HEK293 (cell line): Measurements from ENCODE around the gene DMD.

Experiments used
- CTCF ChIA-PET: fragments of 350-600 bp; formaldehyde crosslinking; extraction: SDS; loops from one replicate; lab custom pipeline; 2021; ENCODE audit warnings: antibody characterized with exemption; lab: Yijun Ruan, JAX
- POLR2A ChIA-PET: fragments of 300-600 bp; formaldehyde crosslinking; extraction: SDS; loops from one replicate; lab custom pipeline; 2020; ENCODE audit warnings: antibody characterized with exemption, inconsistent platforms; lab: Yijun Ruan, JAX
- H3K27ac ChIP-seq: fragments of 200-500 bp; sonication (Bioruptor generic); 2 replicates; pipeline ENCODE4 v1.5.1; 2014; ENCODE audit warnings: low read depth, low read length, control low read depth, inconsistent platforms; ENCODE audit errors: extremely low read depth
- H3K36me3 ChIP-seq, 2 experiments: fragments of 200-500 bp in 1 of 2; sonication (Bioruptor generic) in 1 of 2; 1 replicate in 1 of 2; 2 replicates in 1 of 2; pipeline ENCODE4 v1.5.1; 2014 to 2017; ENCODE audit warnings: inconsistent platforms in 2 of 2, low read length in 2 of 2; ENCODE audit not compliant: control insufficient read depth in 2 of 2, insufficient read depth in 1 of 2
- H3K4me1 ChIP-seq: fragments of 200-500 bp; sonication (Bioruptor generic); 2 replicates; pipeline ENCODE4 v1.5.1; 2014; ENCODE audit warnings: mild to moderate bottlenecking, low read length, inconsistent platforms; ENCODE audit not compliant: control insufficient read depth, insufficient read depth
- H3K4me3 ChIP-seq: 2 replicates; pipeline ENCODE4 v1.5.1; 2011; ENCODE audit warnings: low read depth, mild to moderate bottlenecking, control low read depth, low read length, moderate library complexity
- H3K9me3 ChIP-seq: fragments of 200-500 bp; sonication (Bioruptor generic); 2 replicates; pipeline ENCODE4 v1.5.1; 2014; ENCODE audit warnings: low read depth, low read length, inconsistent platforms; ENCODE audit not compliant: control insufficient read depth, insufficient read depth
- GLI2 ChIP-seq: fragments of 450-650 bp; formaldehyde crosslinking; IDR thresholded peaks from 2 replicates; pipeline ENCODE4; 2017; ENCODE audit warnings: missing biosample characterization, missing genetic modification characterization, low read depth, borderline replicate concordance
- KLF8 ChIP-seq: fragments of 450-650 bp; formaldehyde crosslinking; IDR thresholded peaks from 2 replicates; pipeline ENCODE4 v1.5.1; 2016; ENCODE audit warnings: missing biosample characterization, missing genetic modification characterization
- OSR2 ChIP-seq: fragments of 450-650 bp; formaldehyde crosslinking; IDR thresholded peaks from 2 replicates; pipeline ENCODE4 v1.5.1; 2016; ENCODE audit warnings: missing biosample characterization, missing genetic modification characterization
- OVOL3 ChIP-seq: fragments of 450-650 bp; formaldehyde crosslinking; IDR thresholded peaks from 2 replicates; pipeline ENCODE4 v1.5.1; 2016; ENCODE audit warnings: missing biosample characterization, missing genetic modification characterization
- REST ChIP-seq: fragments of 450-650 bp; formaldehyde crosslinking; IDR thresholded peaks from 2 replicates; pipeline ENCODE4 v1.5.1; 2016; ENCODE audit warnings: missing biosample characterization, missing genetic modification characterization
- SCRT2 ChIP-seq: fragments of 450-650 bp; formaldehyde crosslinking; IDR thresholded peaks from 2 replicates; pipeline ENCODE4 v1.5.1; 2016; ENCODE audit warnings: missing biosample characterization, missing genetic modification characterization
- WT1 ChIP-seq: fragments of 450-650 bp; formaldehyde crosslinking; IDR thresholded peaks from 2 replicates; pipeline ENCODE4 v1.5.1; 2016; ENCODE audit warnings: missing biosample characterization, missing genetic modification characterization
- YY2 ChIP-seq: fragments of 450-650 bp; formaldehyde crosslinking; IDR thresholded peaks from 2 replicates; pipeline ENCODE4 v1.5.1; 2016; ENCODE audit warnings: missing biosample characterization, missing genetic modification characterization
- ZBTB26 ChIP-seq: fragments of 450-650 bp; formaldehyde crosslinking; optimal IDR thresholded peaks from 2 replicates; pipeline ENCODE3; 2016; ENCODE audit warnings: missing biosample characterization, mild to moderate bottlenecking, missing genetic modification characterization
- ZBTB48 ChIP-seq: fragments of 450-650 bp; formaldehyde crosslinking; IDR thresholded peaks from 2 replicates; pipeline ENCODE4 v1.5.1; 2016; ENCODE audit warnings: missing biosample characterization, missing genetic modification characterization
- ZNF138 ChIP-seq: fragments of 450-650 bp; formaldehyde crosslinking; IDR thresholded peaks from 2 replicates; pipeline ENCODE4 v1.5.1; 2016; ENCODE audit warnings: missing biosample characterization, missing genetic modification characterization, borderline replicate concordance
- ZNF221 ChIP-seq: fragments of 450-650 bp; formaldehyde crosslinking; IDR thresholded peaks from 2 replicates; pipeline ENCODE4 v1.5.1; 2017; ENCODE audit warnings: missing biosample characterization, missing genetic modification characterization, borderline replicate concordance
- ZNF280D ChIP-seq: fragments of 450-650 bp; formaldehyde crosslinking; IDR thresholded peaks from 2 replicates; pipeline ENCODE4 v1.5.1; 2016; ENCODE audit warnings: missing biosample characterization, missing genetic modification characterization
- ZNF350 ChIP-seq: fragments of 450-650 bp; formaldehyde crosslinking; IDR thresholded peaks from 2 replicates; pipeline ENCODE4 v1.5.0; 2017; ENCODE audit warnings: missing biosample characterization, mild to moderate bottlenecking, missing genetic modification characterization
- ZNF391 ChIP-seq: fragments of 450-650 bp; formaldehyde crosslinking; IDR thresholded peaks from 2 replicates; pipeline ENCODE4 v1.5.1; 2016; ENCODE audit warnings: low read depth, missing biosample characterization, missing genetic modification characterization, borderline replicate concordance
- ZNF433 ChIP-seq: fragments of 450-650 bp; formaldehyde crosslinking; IDR thresholded peaks from 2 replicates; pipeline ENCODE4 v1.5.1; 2016; ENCODE audit warnings: missing biosample characterization, missing genetic modification characterization, low read depth
- ZNF561 ChIP-seq: fragments of 450-650 bp; IDR thresholded peaks from 2 replicates; pipeline ENCODE4 v1.5.1; 2018; ENCODE audit warnings: missing biosample characterization, missing genetic modification characterization, borderline replicate concordance
- ZNF585B ChIP-seq: fragments of 450-650 bp; formaldehyde crosslinking; IDR thresholded peaks from 2 replicates; pipeline ENCODE4 v1.5.1; 2016; ENCODE audit warnings: missing biosample characterization, missing genetic modification characterization
- ZNF670 ChIP-seq: fragments of 450-650 bp; formaldehyde crosslinking; IDR thresholded peaks from 2 replicates; pipeline ENCODE4 v1.5.1; 2016; ENCODE audit warnings: missing biosample characterization, missing genetic modification characterization, low read depth
- ZNF677 ChIP-seq: fragments of 450-650 bp; IDR thresholded peaks from 2 replicates; pipeline ENCODE4 v1.5.0; 2018; ENCODE audit warnings: missing biosample characterization, mild to moderate bottlenecking, missing genetic modification characterization, moderate library complexity

DMD gene

GRCh38 chrX:32141841-32142240 lies 1069.5 kb downstream of the DMD start:
- H3K27ac ChIP-seq: no peak overlapping the region
- H3K4me3 ChIP-seq: no peak overlapping the region
- no peaks in the 10 kb centered on the region for H3K4me1 ChIP-seq
- H3K9me3 ChIP-seq: no peaks in the 10 kb centered on the region
- ChIA-PET POLR2A (no interaction called here), CTCF (no interaction called here)
- no peak for TF ChIP-seq KLF8 (tag by site-specific recombination)
- TF ChIP-seq, all 188 proteins: peak for 0
- H3K36me3 ChIP-seq: no peaks in the 10 kb centered on the region

GRCh38 chrX:32139476-32139875 lies 1071.9 kb downstream of the DMD start:
- H3K4me3 ChIP-seq: no peak overlapping the region
- H3K9me3 ChIP-seq: no peaks in the 10 kb centered on the region
- TF ChIP-seq ZBTB26 (tag by site-specific recombination) (no peak), ZNF138 (tag by site-specific recombination) (no peak), OSR2 (tag by site-specific recombination) (no peak), ZNF670 (tag by site-specific recombination) (no peak), ZNF585B (tag by site-specific recombination) (no peak), WT1 (no peak), SCRT2 (tag by site-specific recombination) (no peak), OVOL3 (tag by site-specific recombination) (no peak), ZNF280D (tag by site-specific recombination) (no peak), GLI2 (tag by site-specific recombination) (no peak), ZNF677 (no peak), ZNF391 (tag by site-specific recombination) (no peak), ZNF221 (no peak), ZBTB48 (tag by site-specific recombination) (no peak), ZNF433 (tag by site-specific recombination) (no peak), YY2 (no peak), ZNF561 (no peak), ZNF350 (tag by site-specific recombination) (no peak)
- TF ChIP-seq, all 188 proteins: peak for 0
- Histone ChIP-seq H3K36me3 (no peaks in the 10 kb centered on the region), H3K27ac (no peak overlapping the region), H3K4me1 (no peaks in the 10 kb centered on the region)
- POLR2A ChIA-PET: no interaction called here
- CTCF ChIA-PET: no interaction called here

- Histone ChIP-seq H3K36me3 (no peaks in the 10 kb centered on the region), H3K27ac (no peak overlapping the region)
- no peak for TF ChIP-seq OVOL3 (tag by site-specific recombination)
- TF ChIP-seq REST (tag by site-specific recombination): peak; percentile 94
- TF ChIP-seq, all 188 proteins: peak for 1
- Histone ChIP-seq H3K4me1 (no peaks in the 10 kb centered on the region), H3K9me3 (no peaks in the 10 kb centered on the region), H3K4me3 (no peak overlapping the region)
- ChIA-PET POLR2A (no interaction called here), CTCF (interaction anchor here (0.7 kb wide), 1 partner anchor 447 kb away, joined by 3 read pairs; no protein-coding TSS in a partner anchor)
Measured at GRCh38 chrX:32137525-32137924, 1073.8 kb downstream of the DMD start.
